Measurements from ENCODE around the gene IRF2BPL. TPM values are rescaled to one million over a fixed set of nuclear protein-coding genes. Genes with fewer than 3 reads are reported as not detected.

Gene IRF2BPL
- polyA plus RNA-seq, 4 donors, result 47.2 to 59.6 (median 52.8) TPM

DNA sequence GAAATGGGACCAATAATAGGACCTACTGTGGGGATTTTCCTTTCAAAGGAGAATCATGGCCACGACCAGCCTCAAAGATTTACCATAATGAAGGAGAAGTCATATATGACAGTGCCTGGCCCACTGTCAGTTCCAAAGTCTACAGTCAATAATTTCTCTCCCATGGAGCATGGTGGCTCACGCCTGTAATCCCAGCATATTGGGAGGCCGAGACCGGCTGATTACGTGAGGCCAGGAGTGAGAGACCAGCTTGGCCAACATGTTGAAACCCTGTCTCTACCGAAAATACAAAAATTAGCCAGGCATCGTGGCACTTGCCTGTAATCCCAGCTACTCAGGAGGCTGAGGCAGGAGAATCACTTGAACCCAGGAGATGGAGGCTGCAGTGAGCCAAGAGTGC is 13.8 kb downstream of the IRF2BPL start:
- no peak for DNase-seq (ENCODE audit: low read depth in 4 of 4, low spot score in 3 of 4)

DNA sequence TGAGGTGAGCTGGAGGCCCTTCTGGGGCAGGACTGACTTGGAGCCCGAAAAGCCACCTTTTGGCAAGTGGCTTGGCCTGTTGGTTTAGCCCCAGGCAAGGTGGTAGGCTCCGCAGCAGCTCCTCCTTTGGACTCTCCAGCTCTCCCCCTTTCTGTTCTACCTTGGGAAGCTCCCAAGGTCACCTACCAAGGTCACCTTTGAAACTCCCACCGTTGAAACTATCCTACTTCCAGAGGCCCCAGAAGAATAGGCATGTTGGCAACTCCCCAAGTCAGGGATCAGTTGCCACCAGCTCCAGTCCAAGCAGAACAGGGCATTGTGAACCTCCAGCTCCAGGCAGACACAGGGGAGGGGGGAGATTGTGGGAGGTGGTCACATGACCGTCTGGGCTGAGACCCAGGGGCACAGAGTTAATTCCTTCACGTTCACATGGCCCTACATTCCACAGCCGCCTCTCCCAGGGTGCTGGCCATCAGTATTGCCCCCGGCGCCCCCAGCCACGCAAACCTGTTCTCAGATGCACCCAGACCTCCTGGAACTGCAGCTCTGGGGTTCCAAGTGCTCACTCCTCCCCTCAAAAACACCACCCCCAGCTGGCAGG is 14.4 kb downstream of the IRF2BPL start:
- no peak for DNase-seq (ENCODE audit: low read depth in 4 of 4, low spot score in 3 of 4)

DNA sequence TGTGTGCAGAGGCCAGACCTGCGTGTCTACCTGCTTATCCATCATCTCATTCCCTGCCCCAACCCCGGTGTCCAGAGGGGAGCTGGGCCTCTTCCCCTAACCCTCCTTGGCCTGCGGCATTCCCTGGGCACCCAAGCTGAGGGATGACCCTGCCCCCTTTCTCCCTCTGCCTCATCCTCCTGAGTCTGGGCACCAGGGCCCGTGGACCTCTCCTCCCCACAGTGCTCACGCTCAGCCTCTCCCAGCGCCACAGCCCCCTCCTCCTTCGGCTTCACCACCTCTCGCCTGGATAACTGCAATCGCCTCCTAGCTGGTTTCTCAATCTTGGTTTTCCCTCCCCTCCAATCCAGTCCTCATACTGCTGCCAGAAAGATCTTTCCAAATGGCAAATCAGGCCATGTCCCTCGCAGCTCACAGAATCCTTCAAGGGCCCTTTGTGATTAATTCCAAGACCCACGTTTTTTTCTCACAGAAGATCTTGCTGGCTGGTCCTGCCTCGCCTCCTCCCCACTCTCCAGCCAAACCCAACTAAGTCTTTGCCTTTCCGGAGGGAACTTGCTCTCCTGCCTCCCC is 16.2 kb downstream of the IRF2BPL start:
- DNase-seq (ENCODE audit: low read depth in 4 of 4, low spot score in 3 of 4), result no peak

DNA sequence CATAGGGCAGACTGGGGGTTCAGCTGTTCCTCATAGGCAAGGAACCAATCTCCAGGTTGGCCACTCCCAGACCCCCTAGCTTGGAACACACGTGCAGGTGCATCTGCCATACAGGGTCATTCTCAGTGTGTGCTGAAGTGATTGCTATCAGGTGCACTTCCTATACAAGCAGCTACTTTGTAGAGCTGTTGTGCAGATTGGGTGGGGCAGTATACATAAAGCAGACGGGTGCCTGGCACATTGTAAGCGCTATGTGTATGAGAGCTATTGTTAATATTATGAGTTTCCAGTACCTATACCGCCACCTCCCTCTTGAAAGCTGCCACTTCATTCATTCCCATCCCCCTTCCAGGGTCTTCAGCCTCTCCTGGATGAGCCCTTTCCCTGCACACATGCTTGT is 17.3 kb downstream of the IRF2BPL start:
- no peak for DNase-seq (ENCODE audit: low read depth in 4 of 4, low spot score in 3 of 4)

DNA sequence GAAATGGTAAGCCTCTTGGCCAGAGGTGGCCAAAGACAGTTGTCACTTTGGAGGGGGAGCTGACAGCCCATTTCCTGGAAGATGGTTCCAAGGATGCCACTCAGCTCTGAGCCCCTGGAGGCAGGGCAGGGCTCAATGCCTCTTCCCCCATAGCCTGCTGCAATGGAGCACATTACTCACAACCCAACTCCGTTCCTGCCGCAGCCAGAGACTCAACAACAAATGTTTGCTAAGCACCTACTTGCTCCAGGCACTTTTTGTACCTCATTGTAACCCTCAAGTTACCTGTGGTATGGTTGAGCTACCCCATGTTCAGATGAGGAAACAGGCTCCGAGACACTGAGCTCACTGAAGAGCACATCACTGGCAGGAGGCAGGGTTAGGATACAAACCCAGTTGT is 19.5 kb downstream of the IRF2BPL start:
- DNase-seq (ENCODE audit: low read depth in 4 of 4, low spot score in 3 of 4), result no peak

DNA sequence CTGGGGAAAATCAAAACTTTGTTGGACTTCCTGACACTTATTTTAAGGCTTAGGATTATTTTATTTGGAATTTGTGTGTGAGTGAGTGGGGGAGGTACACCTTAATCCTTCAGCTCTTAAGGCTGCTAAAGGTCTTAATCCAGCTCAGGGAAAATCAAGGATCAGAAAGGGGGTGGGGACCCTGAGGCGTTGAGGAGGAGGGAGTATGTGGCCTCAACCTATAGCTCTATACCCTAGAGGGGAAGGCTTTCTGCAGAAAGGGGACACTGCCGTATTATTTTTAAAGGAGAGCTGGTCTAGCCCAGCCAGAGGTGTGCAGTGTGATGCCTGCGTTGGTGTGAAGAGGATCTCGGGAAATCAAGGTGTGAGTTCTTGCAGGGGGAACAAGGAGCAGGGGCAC is 20.0 kb downstream of the IRF2BPL start:
- no peak for DNase-seq (ENCODE audit: low read depth in 4 of 4, low spot score in 3 of 4)

DNA sequence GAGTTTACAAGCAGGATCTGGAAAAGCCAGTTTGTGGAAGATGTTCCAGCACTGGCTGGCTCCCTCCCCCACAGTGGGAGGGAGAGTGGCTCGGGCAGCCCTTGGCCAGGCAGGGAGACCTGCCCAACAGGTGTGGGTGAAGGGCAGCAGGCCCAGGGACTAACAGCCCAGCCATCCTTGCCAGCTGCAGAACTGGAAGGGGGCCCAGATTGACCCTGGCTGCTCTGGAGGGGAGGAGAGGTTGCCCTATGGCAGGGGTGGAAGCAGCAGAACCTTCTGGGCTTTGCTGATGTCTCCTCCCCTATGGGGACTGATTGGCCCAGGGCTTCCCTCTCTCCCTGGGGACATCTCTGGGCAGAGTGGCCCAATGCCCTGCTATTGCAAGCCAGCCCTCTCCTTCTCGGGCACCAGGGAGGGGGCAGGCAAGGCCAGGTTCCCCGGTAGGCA is 20.5 kb downstream of the IRF2BPL start:
- no peak for DNase-seq (ENCODE audit: low read depth in 4 of 4, low spot score in 3 of 4)

DNA sequence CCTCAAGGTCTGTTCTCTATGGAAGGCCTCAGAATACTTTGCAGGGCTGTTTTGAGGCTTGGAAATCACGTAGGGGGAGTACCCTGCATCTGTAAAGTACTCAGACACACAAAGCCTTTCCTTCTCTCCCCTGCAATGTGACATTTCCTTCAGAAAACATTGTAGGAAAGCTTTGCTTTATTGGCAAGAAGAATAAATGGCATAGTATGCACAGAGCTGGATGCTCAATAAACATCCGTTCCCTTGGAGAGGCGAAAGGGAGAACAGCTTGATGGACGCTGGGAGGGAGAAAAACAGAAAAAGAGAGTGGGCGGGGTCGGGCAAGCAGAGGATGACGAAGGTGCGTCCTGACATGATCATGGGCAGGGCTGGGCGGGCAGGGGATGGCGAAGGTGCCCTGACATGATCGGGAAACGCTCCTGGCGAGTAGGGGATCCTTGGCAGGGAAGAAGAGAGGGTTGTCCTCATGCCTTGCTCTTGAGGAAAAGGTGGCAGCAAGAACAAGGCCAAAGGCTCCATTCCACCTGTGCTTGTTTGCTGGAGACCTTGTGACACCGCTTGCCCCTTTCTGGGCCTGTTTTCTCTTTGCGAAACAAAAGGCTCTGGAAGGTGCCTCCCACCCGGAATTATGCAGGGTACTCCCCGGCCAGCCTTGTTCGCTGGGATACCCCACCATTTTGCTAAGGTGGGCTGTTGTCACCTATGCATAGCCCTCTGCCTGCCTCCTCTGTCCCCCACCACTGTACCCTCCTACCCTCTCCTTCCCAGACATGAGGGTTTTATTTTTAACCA is 21.1 kb downstream of the IRF2BPL start:
- no peak for DNase-seq (ENCODE audit: low read depth in 4 of 4, low spot score in 3 of 4)

DNA sequence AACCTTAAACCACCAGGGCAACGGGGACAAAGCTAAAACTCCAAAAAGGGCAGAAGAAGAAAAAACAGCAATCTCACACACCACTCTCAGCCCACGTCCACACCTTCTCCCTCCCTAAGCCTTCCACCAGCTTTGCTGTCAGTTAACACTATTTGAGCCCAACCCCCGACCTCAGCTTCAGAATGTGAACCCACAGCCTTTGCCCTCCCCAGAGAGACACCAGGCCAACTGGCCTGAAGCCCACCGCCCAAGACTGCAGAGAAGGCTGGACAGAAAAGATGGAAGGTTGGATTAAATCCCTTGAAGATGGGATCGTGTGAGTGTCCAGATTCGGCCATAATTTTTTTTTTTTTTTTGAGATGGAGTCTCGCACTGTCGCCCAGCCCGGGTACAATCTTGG is 22.4 kb downstream of the IRF2BPL start:
- DNase-seq (ENCODE audit: low read depth in 4 of 4, low spot score in 3 of 4), result no peak

DNA sequence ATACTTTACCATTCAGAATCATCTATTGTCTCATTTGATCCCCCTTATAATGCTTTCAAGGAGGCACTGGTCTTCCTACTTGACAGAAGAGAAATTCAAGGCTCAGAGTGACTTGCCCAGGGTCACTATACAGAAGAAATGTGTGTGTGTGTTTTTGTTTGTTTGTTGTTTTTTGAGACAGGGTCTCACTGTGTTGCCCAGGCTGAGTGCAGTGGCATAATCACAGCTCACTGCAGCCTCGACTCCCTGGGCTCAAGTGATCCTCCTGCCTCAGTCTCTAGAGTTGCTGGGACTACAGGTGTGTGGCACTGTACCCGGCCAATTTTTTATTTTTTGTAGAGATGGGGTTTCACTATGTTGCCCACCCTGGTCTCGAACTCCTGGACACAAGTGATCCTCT is 22.9 kb downstream of the IRF2BPL start:
- DNase-seq (ENCODE audit: low read depth in 4 of 4, low spot score in 3 of 4), result no peak

DNA sequence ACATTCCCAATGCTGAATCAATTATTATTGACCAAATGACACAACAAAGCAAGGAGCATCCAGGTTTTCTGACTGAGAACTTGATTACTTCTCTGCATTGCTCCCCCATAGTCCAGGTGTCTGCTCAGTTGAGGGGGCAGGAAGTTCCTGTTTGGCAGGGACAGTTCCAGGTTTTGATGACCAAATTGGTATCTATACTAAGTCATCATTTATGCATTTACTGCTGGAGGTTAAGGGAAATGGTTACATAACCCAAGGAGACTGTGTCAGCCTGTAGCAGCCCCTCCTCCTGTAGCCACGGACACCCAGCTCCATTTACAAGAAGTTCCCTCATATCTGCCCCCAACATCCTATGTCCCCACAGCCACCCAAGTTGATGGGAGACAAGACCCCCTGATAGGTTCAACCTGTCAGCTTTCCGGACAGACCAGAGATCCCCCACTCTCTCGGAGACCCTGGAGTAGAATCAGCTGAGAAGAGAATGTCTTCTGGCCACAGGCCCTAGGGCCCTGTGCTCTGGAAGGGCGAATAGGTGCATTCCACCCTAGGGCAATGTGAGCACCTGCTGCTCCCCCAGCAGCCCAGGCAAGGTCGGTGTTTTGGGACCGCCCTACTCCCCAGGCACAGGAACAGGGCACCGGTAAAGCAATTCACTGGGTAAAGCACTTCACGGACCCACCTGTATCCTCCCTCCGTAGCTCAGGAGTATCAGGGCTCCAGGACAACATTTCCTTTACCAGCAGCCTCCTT is 23.6 kb downstream of the IRF2BPL start:
- DNase-seq (ENCODE audit: low read depth in 4 of 4, low spot score in 3 of 4), result no peak

DNA sequence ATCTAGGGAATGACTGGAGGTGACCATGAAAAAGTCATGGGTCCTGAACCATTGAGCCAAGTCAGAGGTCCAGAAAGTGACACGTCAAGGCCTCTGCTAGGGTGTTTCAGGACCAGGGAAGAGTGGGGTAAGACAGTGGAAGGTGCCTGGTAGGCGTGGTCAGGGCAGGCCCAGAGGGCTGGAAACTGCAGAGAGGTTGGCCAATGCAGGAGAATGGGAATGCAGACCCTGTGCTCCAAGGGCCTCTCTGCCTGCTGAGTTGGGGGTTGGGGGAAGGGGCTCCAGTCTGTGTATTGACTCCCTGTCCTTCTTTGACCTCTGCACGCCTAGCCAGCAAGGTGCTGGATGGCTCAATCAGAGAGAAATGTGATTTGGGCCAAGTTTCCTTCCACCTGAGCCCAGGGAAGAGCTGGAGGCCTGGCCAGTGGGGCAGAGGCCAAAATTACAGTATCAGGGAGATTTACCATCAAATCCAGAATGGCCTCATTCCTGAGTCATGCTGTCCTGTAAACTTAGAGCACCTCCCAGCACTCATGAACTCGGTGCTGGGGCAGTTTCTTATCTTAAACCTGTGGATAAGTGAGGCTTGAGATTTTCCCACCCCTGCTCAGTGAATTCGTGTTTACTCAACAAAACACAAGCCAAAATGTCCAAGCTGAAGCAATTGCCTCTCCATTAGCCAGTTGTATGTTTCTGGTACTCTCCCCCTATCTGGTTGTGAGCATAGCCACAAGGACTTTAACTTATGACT is 24.4 kb downstream of the IRF2BPL start:
- DNase-seq (ENCODE audit: low read depth in 4 of 4, low spot score in 3 of 4), result no peak

DNA sequence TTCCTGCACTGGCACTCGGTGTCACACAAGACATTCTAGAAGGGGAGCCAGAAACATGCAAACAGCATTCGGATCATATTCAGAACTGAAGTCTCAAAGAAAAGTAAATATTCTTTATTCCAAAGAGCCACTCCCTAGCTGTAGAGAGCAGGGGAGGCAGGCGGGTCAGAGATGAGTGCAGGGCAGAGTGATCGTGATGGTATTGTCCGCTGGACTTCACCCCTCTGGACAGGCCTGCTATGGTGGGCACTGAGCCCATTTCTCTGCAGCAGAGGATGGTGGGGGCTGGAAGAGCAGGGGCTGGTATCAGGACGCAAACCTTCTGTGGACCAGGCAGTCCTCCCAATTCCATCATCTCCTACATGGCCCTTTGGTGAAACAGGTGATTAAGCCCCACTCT is 25.6 kb downstream of the IRF2BPL start:
- no peak for DNase-seq (ENCODE audit: low read depth in 4 of 4, low spot score in 3 of 4)

DNA sequence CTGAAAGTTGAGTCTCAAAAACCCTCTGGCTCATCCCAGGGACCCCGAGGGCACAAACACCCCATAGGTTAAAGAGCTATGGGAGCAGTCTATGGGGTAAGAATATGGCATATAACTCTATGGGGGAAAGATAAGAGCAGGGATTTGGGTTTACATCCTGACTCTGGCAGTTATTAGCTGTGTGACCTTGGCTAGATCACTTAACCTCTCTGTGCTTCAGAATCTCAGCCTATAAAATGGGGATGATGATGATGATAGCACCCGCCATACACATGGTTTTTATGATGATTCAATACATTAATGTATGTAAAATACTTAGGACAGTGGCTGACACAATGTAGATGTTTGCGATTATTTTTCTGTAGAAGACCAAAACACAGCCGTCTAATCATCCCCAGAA is 26.2 kb downstream of the IRF2BPL start:
- no peak for DNase-seq (ENCODE audit: low read depth in 4 of 4, low spot score in 3 of 4)

DNA sequence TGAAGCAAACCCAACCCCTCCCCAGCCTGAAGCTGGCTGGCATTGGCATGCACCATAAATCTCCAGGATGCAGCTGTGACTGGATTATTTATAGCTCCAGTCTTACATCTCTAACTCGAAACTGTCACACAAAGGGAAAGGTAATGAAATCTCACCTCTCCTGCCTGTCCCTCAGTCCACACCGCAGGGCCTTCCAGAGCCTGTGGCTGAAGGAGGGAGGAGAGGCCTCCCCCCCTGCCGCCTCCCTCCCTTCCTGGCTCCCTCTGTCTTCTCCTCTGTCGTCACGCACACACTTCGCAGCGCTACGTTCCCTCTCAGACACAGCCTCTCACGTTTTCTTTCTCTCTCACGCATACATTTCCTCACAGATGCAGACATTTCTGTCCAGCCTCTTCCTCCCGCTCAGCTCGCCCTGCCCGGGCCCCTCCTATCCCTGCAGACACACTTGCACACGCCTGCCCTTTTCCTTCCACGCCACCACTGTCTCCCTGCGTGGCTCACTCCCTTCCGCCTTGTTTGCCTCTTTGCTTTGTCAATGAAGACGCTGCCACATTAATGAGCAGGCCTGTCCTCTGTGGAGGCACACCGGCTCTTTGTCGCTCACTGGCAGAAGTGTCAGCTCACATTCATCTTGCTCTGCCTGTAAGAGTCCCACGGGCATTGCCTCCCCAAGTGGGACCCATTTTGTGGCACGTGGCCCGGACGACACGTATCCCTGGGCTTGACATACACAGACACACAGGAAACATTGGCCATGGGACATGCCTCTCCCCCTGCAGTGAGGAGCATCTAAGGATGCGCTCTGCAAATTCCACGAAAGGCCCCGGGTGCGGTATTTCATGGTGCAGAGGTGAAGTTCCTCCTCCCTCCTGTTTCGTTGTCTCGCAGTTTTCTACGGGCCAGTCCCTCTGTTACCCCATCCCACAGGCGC is 27.9 kb downstream of the IRF2BPL start:
- no peak for DNase-seq (ENCODE audit: low read depth in 4 of 4, low spot score in 3 of 4)

DNA sequence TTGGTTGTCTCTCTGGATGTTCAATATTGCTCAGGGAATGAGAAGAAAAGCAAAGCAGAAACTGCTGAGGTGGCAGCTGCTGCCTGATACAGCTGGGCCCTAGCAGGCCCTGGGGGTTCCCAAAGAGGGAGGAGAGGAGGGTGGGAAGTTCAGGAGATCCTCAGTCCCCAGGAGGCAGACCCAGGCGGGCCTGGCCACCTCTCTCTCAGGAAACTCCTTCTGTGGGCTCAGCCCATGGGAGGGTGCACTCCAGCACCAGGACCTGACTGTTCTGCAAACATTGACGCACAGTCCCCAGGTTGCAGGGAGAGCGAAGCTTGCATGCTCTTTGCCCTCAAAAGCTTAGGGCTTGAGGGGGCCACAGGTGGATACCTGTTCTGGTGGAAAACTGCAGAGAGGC is 29.6 kb downstream of the IRF2BPL start:
- DNase-seq (ENCODE audit: low read depth in 4 of 4, low spot score in 3 of 4), result no peak

DNA sequence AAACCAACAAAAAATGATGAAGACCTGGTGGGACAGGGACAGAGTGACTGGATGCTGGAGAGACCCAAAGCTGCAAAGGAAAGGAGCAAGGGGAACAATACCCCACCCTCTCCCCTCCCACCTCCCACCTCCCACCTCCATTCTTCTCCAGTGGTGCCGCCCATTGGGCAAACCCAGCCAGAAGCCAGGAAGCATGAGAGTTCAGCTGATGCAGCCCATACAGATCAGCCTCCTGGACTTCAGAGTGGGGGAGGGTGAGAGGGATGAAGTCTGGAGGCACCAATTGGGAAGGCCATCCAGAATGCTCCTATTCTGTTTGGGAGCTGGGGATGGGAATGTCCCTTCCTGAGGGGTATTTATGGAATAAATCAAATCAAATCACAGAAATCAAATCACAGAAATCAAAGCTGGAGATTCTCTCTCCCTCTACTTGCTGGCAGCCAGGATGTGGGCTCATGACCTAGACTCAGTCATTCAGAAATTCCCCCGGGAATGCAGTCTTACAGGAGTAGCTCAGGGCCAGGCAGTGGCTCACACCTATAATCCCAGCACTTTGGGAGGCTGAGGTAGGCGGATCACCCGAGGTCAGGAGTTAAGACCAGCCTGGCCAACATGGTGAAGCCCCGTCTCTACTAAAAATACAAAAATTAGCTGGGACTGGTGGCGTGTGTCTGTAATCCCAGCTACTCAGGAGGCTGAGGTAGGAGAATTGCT is 31.1 kb downstream of the IRF2BPL start:
- no peak for DNase-seq (ENCODE audit: low read depth in 4 of 4, low spot score in 3 of 4)

DNA sequence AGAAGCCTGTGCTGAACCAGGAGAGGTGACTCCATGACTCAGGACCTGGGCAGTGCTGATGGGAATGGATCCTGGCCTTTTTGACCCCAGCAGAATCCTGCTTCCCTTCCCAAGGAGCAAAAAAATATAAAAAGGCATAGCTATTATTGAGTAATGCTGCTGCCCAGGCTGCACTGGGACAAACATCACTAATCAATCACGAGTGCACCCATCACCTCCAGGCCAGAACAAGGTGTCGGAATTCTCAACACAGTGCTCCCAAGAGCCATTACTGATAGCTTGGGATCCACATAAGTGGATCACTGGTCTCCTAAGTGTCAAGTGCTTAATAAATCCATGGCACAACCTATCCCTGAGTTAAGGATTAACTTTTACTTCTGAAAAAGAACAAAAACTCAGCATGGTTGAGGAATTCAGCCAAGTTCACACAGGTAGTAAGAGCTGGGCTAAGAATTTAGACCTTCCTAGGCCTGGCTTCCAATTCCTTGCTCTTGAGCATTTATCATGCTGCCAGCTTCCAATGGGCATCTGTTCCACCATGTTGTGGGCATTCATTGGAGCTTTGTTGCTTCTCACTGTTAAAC is 31.9 kb downstream of the IRF2BPL start:
- DNase-seq (ENCODE audit: low read depth in 4 of 4, low spot score in 3 of 4), result no peak

Measured in right renal pelvis (tissue), 4 donors.